ENCODE results near the gene PHLPP1. TPM values are rescaled to one million over a fixed set of nuclear protein-coding genes. Genes with fewer than 3 reads are reported as not detected.

Gene PHLPP1
- total RNA-seq, 1 donor: 7.2 TPM

DNA sequence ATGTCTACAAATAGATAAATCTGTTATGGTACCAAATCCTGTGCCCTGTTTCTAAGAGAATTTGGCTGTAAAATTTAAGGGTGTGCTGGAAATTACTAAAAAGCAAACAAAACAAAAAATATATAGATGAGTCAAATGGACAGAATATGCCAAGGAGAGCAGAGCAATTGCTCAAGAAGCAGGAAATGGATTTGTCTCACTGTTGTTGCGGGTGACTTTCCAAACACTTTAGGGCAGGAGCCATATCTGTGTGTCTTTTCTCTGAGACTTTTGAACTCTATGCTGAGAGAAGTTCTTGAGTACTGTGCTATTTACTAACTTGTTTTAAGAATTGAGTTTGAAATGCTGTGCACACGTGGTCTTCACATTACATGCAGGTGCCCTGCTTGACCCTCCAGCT lies 221.7 kb downstream of the PHLPP1 start:
- TF ChIP-seq, protein P1, sequence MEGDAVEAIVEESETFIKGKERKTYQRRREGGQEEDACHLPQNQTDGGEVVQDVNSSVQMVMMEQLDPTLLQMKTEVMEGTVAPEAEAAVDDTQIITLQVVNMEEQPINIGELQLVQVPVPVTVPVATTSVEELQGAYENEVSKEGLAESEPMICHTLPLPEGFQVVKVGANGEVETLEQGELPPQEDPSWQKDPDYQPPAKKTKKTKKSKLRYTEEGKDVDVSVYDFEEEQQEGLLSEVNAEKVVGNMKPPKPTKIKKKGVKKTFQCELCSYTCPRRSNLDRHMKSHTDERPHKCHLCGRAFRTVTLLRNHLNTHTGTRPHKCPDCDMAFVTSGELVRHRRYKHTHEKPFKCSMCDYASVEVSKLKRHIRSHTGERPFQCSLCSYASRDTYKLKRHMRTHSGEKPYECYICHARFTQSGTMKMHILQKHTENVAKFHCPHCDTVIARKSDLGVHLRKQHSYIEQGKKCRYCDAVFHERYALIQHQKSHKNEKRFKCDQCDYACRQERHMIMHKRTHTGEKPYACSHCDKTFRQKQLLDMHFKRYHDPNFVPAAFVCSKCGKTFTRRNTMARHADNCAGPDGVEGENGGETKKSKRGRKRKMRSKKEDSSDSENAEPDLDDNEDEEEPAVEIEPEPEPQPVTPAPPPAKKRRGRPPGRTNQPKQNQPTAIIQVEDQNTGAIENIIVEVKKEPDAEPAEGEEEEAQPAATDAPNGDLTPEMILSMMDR (IDR thresholded peaks at IDR 0.05; ENCODE audit: insufficient read depth, low read length): no peak
- DNase-seq (ENCODE audit: low read depth): peak; percentile 49
- H3K4me3 ChIP-seq (ENCODE audit: low read depth, low read length): no peak overlapping the region

DNA sequence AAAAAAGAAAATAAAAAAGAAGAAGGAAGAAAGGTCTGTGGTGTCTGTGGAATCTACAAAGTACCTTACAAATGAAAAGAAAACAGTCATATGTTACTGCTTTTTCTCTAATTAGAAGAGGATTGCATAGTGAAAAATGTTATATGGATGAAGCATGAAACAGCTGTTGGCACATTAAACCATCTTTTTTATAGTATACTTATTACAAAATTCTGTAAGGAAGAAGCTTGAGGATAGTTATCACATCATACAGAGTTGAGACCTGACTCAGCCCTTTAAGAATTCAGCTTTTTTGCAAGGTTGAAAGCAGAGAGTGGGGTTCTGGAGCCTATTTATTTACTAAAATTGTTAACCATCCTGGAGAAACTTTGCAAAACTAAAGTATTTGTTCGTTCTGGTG lies 222.7 kb downstream of the PHLPP1 start:
- TF ChIP-seq, protein P1 (IDR thresholded peaks at IDR 0.05; ENCODE audit: insufficient read depth, low read length): no peak
- no peak overlapping the region for H3K4me3 ChIP-seq (ENCODE audit: low read depth, low read length)
- DNase-seq (ENCODE audit: low read depth): peak; percentile 65

DNA sequence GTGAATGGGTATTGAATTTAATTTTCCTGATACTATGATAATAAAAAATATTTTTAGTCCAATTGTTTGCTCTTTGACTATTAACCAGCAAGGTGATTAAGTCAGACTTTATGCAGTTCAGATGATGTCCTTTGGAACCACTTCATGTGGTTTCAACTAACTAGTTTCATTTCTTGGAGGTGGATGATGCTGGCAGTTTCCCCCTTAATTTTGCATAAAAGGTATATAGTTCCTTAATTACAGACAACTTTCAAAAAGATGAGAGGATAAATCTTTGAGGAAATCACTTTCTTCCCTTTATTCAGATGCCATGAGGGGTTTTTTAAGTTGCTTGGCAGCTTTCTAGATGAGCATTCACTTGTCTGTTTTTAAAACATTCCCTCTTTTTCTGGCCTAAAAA lies 223.1 kb downstream of the PHLPP1 start:
- DNase-seq (ENCODE audit: low read depth): no peak
- TF ChIP-seq, protein P1 (IDR thresholded peaks at IDR 0.05; ENCODE audit: insufficient read depth, low read length): no peak
- no peak overlapping the region for H3K4me3 ChIP-seq (ENCODE audit: low read depth, low read length)

DNA sequence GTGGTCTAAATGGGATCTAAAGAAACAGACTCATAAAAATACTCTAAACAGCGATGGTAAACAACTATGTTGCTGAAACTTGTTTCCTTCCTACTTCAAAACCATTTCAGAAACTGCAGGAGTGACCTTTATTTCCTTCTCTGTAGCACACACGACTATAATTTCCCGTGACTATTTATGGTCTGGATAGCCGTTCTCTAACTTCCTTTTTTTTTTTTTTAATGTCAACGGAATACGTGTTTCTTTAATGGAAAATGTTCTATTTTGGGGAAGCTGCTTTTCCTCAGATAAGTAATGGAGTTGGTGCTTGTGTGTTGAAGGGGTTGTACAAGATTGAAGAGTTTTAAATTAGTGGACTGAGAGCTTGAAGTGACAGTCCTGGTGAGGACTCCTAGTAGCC lies 224.1 kb downstream of the PHLPP1 start:
- DNase-seq (ENCODE audit: low read depth): no peak
- no peak overlapping the region for H3K4me3 ChIP-seq (ENCODE audit: low read depth, low read length)
- TF ChIP-seq, protein P1 (IDR thresholded peaks at IDR 0.05; ENCODE audit: insufficient read depth, low read length): no peak

DNA sequence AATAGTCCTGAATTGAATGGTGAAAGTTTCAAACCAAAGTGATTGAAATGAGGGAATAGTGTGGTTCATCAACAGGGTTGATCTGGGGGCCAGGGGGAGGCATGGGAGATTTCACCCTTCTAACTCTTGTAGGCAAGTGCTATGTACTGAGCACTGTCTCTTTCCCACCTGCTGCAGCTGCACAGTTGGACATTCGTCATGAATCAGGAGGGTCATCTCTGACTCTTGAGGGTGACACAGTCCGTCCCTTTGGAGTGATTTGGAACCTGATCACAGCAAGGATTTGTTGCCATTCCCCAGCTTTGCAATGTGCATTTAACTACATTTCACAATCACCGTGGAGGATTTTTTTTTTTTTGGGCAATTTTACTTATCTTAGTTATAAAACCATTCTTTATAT lies 224.6 kb downstream of the PHLPP1 start:
- no peak for DNase-seq (ENCODE audit: low read depth)
- H3K4me3 ChIP-seq (ENCODE audit: low read depth, low read length): no peak overlapping the region
- TF ChIP-seq, protein P1 (IDR thresholded peaks at IDR 0.05; ENCODE audit: insufficient read depth, low read length): no peak

DNA sequence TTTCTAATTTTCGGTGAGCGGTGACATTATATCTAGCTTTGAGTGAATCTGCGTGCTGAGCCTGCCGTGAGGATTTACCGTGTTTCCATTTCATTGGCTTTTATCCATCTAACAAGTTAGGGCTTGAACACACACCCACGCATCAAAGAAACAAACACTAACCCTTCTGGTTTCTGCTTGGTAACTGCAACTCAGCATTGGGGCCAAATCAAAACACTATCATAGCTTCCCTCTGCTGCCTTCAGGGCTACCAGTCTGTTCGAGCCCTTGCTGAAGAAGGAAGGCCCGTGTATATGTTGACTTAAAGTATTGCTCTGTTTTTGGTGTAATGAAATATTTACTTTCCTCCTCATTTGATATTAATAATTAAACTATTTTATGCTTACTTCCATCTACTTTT lies 227.2 kb downstream of the PHLPP1 start:
- DNase-seq (ENCODE audit: low read depth): no peak
- H3K4me3 ChIP-seq (ENCODE audit: low read depth, low read length): no peak overlapping the region
- TF ChIP-seq, protein P1 (IDR thresholded peaks at IDR 0.05; ENCODE audit: insufficient read depth, low read length): no peak

DNA sequence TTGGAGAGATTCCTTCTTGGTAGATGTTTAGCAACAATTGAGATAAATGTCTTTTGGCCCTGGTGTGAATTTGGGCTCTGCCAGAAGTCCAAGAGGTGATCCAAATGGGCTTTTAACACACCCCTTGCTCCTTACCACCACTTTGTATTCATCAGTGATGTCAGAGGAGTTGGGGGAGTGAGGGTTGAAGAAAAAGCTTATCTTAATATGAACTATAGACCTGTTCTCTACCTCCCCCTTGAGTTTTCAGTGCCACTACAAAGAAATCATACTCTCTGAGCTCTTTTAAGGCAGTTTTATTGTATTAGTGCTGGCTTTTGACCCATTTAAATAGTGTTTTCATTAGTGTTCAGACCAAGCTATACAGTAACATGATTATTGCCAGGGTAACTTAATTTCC lies 229.1 kb downstream of the PHLPP1 start:
- peak; percentile 48 for DNase-seq (ENCODE audit: low read depth)
- no peak overlapping the region for H3K4me3 ChIP-seq (ENCODE audit: low read depth, low read length)
- TF ChIP-seq, protein P1 (IDR thresholded peaks at IDR 0.05; ENCODE audit: insufficient read depth, low read length): peak; percentile 30
